H1 (cell line): ENCODE results near the gene ERGIC3. TPM values are rescaled to one million over a fixed set of nuclear protein-coding genes. Genes with fewer than 3 reads are reported as not detected.

Experiments
- CTCF ChIA-PET: fragments of 300-600 bp; sonication (Branson Sonifier 250); formaldehyde crosslinking; loops from one replicate; lab custom pipeline; 2021; ENCODE audit not compliant: partially characterized antibody; lab: Charles Lee
- POLR2A ChIA-PET: fragments of 300-600 bp; sonication (Branson Sonifier 250); formaldehyde crosslinking; loops from one replicate; lab custom pipeline; 2021; ENCODE audit warnings: inconsistent platforms; ENCODE audit not compliant: partially characterized antibody; lab: Charles Lee
- DNase-seq, 2 experiments: peaks; one replicate each; pipeline versions ENCODE4 v3.0.0 to v3.0.0-alpha.2; 2010 to 2022; ENCODE audit warnings: low spot score in 2 of 2, low read depth in 1 of 2, mixed read lengths in 1 of 2
- FAIRE-seq: peaks from 2 replicates; lab custom pipeline; 2011; peaks lifted over from hg19 to GRCh38; lab: Jason Lieb, UNC
- H2AFZ ChIP-seq: 2 replicates; pipeline ENCODE4 v1.8.1; 2012; ENCODE audit warnings: low read length, inconsistent platforms
- H2AK5ac ChIP-seq: 2 replicates; pipeline ENCODE4 v1.6.1; 2013; ENCODE audit warnings: low read depth, low read length
- H2BK120ac ChIP-seq: replicated peaks from 2 replicates; pipeline ENCODE3; 2013; ENCODE audit warnings: low read depth, low read length, inconsistent platforms
- H2BK12ac ChIP-seq: 2 replicates; pipeline ENCODE4 v1.6.1; 2013; ENCODE audit warnings: low read depth, low read length
- H2BK15ac ChIP-seq: 2 replicates; pipeline ENCODE4 v1.6.1; 2013; ENCODE audit warnings: low read length
- H2BK20ac ChIP-seq: 2 replicates; pipeline ENCODE4 v1.6.1; 2013; ENCODE audit warnings: low read length
- H2BK5ac ChIP-seq: 2 replicates; pipeline ENCODE4 v1.6.1; 2013; ENCODE audit warnings: low read depth, low read length
- H3K14ac ChIP-seq: 2 replicates; pipeline ENCODE4 v1.6.1; 2013; ENCODE audit warnings: inconsistent platforms; ENCODE audit not compliant: insufficient read length
- H3K18ac ChIP-seq: 2 replicates; pipeline ENCODE4 v1.6.1; 2013; ENCODE audit warnings: low read length; ENCODE audit errors: extremely low read depth
- H3K23ac ChIP-seq: 2 replicates; pipeline ENCODE4 v1.6.1; 2013; ENCODE audit warnings: inconsistent platforms; ENCODE audit not compliant: insufficient read length
- H3K23me2 ChIP-seq: 2 replicates; pipeline ENCODE4 v1.6.1; 2013; ENCODE audit warnings: low read depth, low read length
- H3K27ac ChIP-seq: 2 replicates; pipeline ENCODE4 v1.6.1; 2011; ENCODE audit warnings: low read depth, low read length, inconsistent platforms
- H3K27me3 ChIP-seq, 4 experiments: replicated peaks in 1 of 4; 1 replicate in 1 of 4; 2 replicates in 3 of 4; pipeline versions ENCODE4 v1.6.1 to v1.8.1; 2011 to 2013; ENCODE audit warnings: low read length in 3 of 4, mild to moderate bottlenecking in 3 of 4, inconsistent platforms in 2 of 4, mixed read lengths in 2 of 4, moderate library complexity in 1 of 4; ENCODE audit not compliant: control insufficient read depth in 3 of 4, insufficient read depth in 3 of 4; ENCODE audit errors: extremely low read depth in 1 of 4
- H3K36me3 ChIP-seq, 4 experiments: 2 replicates each; pipeline versions ENCODE4 v1.6.1 to v1.8.1; 2011 to 2013; ENCODE audit warnings: mild to moderate bottlenecking in 4 of 4, low read length in 3 of 4, moderate library complexity in 2 of 4, control low read depth in 1 of 4, inconsistent platforms in 1 of 4; ENCODE audit not compliant: insufficient read depth in 4 of 4, control insufficient read depth in 2 of 4
- H3K4ac ChIP-seq: replicated peaks from 2 replicates; pipeline ENCODE3; 2013; ENCODE audit warnings: low read length, low read depth, mixed read lengths, inconsistent platforms; ENCODE audit not compliant: insufficient read length
- H3K4me1 ChIP-seq, 4 experiments: replicated peaks in 1 of 4; 1 replicate in 1 of 4; 2 replicates in 3 of 4; pipeline versions ENCODE4 v1.6.1 to v1.8.1; 2011 to 2013; ENCODE audit warnings: low read length in 3 of 4, inconsistent platforms in 2 of 4, mixed read lengths in 1 of 4; ENCODE audit not compliant: insufficient read depth in 4 of 4, control insufficient read depth in 3 of 4
- H3K4me2 ChIP-seq, 2 experiments: 2 replicates each; pipeline versions ENCODE4 v1.6.1 to v1.8.1; 2011 to 2013; ENCODE audit warnings: low read depth in 2 of 2, low read length in 2 of 2, control low read depth in 1 of 2, inconsistent platforms in 1 of 2, mild to moderate bottlenecking in 1 of 2; ENCODE audit not compliant: insufficient read depth in 1 of 2
- H3K4me3 ChIP-seq, 4 experiments: fragments of 200-600, 300-600 bp in 1 of 4; sonication (generic), shearing (Covaris generic), sonication (Bioruptor Twin) in 1 of 4; 2 replicates each; pipeline versions ENCODE4 v1.5.1 to v1.8.1; 2011 to 2016; ENCODE audit warnings: low read length in 4 of 4, low read depth in 3 of 4, control low read depth in 2 of 4, inconsistent platforms in 2 of 4, mild to moderate bottlenecking in 2 of 4, mixed read lengths in 1 of 4, moderate library complexity in 1 of 4; ENCODE audit not compliant: insufficient read depth in 2 of 4; ENCODE audit errors: extremely low read depth in 1 of 4
- H3K56ac ChIP-seq: replicated peaks from 2 replicates; pipeline ENCODE3; 2013; ENCODE audit warnings: low read depth, mild to moderate bottlenecking, mixed read lengths, low read length, inconsistent platforms; ENCODE audit not compliant: insufficient read length
- H3K79me1 ChIP-seq: 2 replicates; pipeline ENCODE4 v1.6.1; 2013; ENCODE audit warnings: low read depth, low read length, control low read depth
- H3K79me2 ChIP-seq, 2 experiments: 2 replicates each; pipeline versions ENCODE4 v1.6.1 to v1.8.1; 2012 to 2013; ENCODE audit warnings: low read length in 2 of 2, mild to moderate bottlenecking in 2 of 2, inconsistent platforms in 1 of 2; ENCODE audit not compliant: insufficient read depth in 2 of 2, control insufficient read depth in 1 of 2
- H3K9ac ChIP-seq, 4 experiments: replicated peaks in 1 of 4; 1 replicate in 1 of 4; 2 replicates in 3 of 4; pipeline versions ENCODE4 v1.6.1 to v1.8.1; 2011 to 2013; ENCODE audit warnings: low read depth in 3 of 4, low read length in 3 of 4, control low read depth in 2 of 4, mild to moderate bottlenecking in 2 of 4, moderate library complexity in 2 of 4, inconsistent platforms in 1 of 4; ENCODE audit errors: extremely low read depth in 1 of 4
- H3K9me3 ChIP-seq, 2 experiments: 2 replicates each; pipeline versions ENCODE4 v1.6.1 to v1.8.1; 2012 to 2013; ENCODE audit warnings: mild to moderate bottlenecking in 2 of 2, moderate library complexity in 2 of 2, control low read depth in 1 of 2, inconsistent platforms in 1 of 2, low read depth in 1 of 2, low read length in 1 of 2, mixed read lengths in 1 of 2; ENCODE audit not compliant: insufficient read depth in 2 of 2
- H4K20me1 ChIP-seq, 2 experiments: replicated peaks in 1 of 2; 2 replicates each; pipeline versions ENCODE3 to v1.8.1; 2011 to 2013; ENCODE audit warnings: inconsistent platforms in 2 of 2, low read length in 2 of 2, mild to moderate bottlenecking in 1 of 2; ENCODE audit not compliant: insufficient read depth in 2 of 2, control insufficient read depth in 1 of 2
- H4K5ac ChIP-seq: 2 replicates; pipeline ENCODE4 v1.6.1; 2013; ENCODE audit warnings: low read length, low read depth, mixed read lengths, inconsistent platforms; ENCODE audit not compliant: insufficient read length
- H4K8ac ChIP-seq: 2 replicates; pipeline ENCODE4 v1.8.0; 2013; ENCODE audit warnings: mild to moderate bottlenecking, moderate library complexity, low read length, inconsistent platforms; ENCODE audit not compliant: insufficient read depth; ENCODE audit errors: extremely low read depth
- H4K91ac ChIP-seq: replicated peaks from 2 replicates; pipeline ENCODE3; 2013; ENCODE audit warnings: low read length, mixed read lengths, inconsistent platforms; ENCODE audit not compliant: insufficient read length
- GABPA ChIP-seq: IDR thresholded peaks from 2 replicates; pipeline ENCODE4 v1.6.1; 2011; ENCODE audit warnings: mild to moderate bottlenecking, low read length, moderate library complexity, borderline replicate concordance; ENCODE audit not compliant: insufficient read depth
- GTF2F1 ChIP-seq: IDR thresholded peaks from 2 replicates; pipeline ENCODE4 v1.6.1; 2012; ENCODE audit warnings: low read depth, low read length, improper control_type of control experiment, borderline replicate concordance
- POLR2A ChIP-seq, 2 experiments: IDR thresholded peaks; 1 replicate in 1 of 2; 2 replicates in 1 of 2; pipeline ENCODE4 v1.6.1; 2011; ENCODE audit warnings: low read depth in 2 of 2, low read length in 2 of 2, mild to moderate bottlenecking in 2 of 2; ENCODE audit errors: control extremely low read depth in 1 of 2
- RAD21 ChIP-seq, 2 experiments: IDR thresholded peaks in 1 of 2; conservative IDR thresholded peaks in 1 of 2; 2 replicates each; pipeline ENCODE4 v1.6.1; 2011; ENCODE audit warnings: low read depth in 2 of 2, low read length in 2 of 2, improper control_type of control experiment in 1 of 2, inconsistent platforms in 1 of 2, mild to moderate bottlenecking in 1 of 2, moderate library complexity in 1 of 2
- SIX5 ChIP-seq: IDR thresholded peaks from 2 replicates; pipeline ENCODE4 v1.6.1; 2011; ENCODE audit warnings: mild to moderate bottlenecking, low read depth, low read length
- WGBS, 2 experiments: shearing (Covaris generic) in 1 of 2; methylation state at CpG; one replicate each; pipeline versions ENCODE4 v1.1.6 to v1.1.7; 2013 to 2015; ENCODE audit warnings: low lambda C conversion rate in 2 of 2, mixed read lengths in 2 of 2, inconsistent platforms in 1 of 2, low coverage in 1 of 2, missing lambda C conversion rate in 1 of 2; ENCODE audit not compliant: insufficient replicate concordance in 2 of 2, insufficient coverage in 1 of 2, insufficient read length in 1 of 2; ENCODE audit errors: extremely low coverage in 1 of 2, missing lambda C conversion rate in 1 of 2; 5-methylcytosine and 5-hydroxymethylcytosine counted together
- polyA plus RNA-seq, 7 experiments: library from polyadenylated mRNA; depleted of rRNA in 3 of 7; stranded (reverse) in 5 of 7; unstranded in 2 of 7; fragments of >200 nt in 5 of 7; fragments of 200-250 nt in 2 of 7; gene quantifications; 1 replicate in 5 of 7; 2 replicates in 1 of 7; 4 replicates in 1 of 7; pipeline versions ENCODE4 v1.2.1 to v1.2.3, GENCODE V29; 2011 to 2013; ENCODE audit warnings: missing spikeins in 2 of 7, mixed read lengths in 2 of 7
- total RNA-seq: library from RNA; stranded (reverse); fragmentation: NEBNext Ultra II Directional; extraction: Animal tissue kit (Norgen Biotek cat#: 25700); gene quantifications from 2 replicates; pipeline ENCODE4 v1.2.1, GENCODE V29; 2021

ERGIC3 gene
- total and polyA plus RNA-seq, 2 of the 8 experiments (the other 6 are each of a cell fraction or from before 2014, with no cell fraction given) = 178 to 341 TPM

- Histone ChIP-seq H3K18ac (no peak overlapping the region), H3K27ac (no peak overlapping the region), H4K5ac (no peak overlapping the region), H3K23ac (no peak overlapping the region), H4K8ac (no peak overlapping the region), H2BK15ac (no peak overlapping the region), H3K4me3 (no peak overlapping the region), H2BK20ac (no peak overlapping the region), H3K36me3 (no peaks in the 10 kb centered on the region), H3K4me2 (no peak overlapping the region; a peak in 1 of 4 replicates), H3K9ac (no peak overlapping the region), H2BK5ac (no peak overlapping the region), H3K4ac (no peak overlapping the region), H3K14ac (no peak overlapping the region), H3K23me2 (peaks cover 11% of the 10 kb centered on the region; the same call in 1 of the 2 replicates), H3K79me2 (no peaks in the 10 kb centered on the region), H4K91ac (no peak overlapping the region), H3K4me1 (peaks cover 0 to 14% (median 7%) of the 10 kb centered on the region in 4 experiments; a peak in 4 of 7 replicates), H4K20me1 (no peaks in the 10 kb centered on the region), H2BK12ac (no peak overlapping the region), H3K27me3 (peaks cover 6 to 46% (median 34%) of the 10 kb centered on the region in 4 experiments), H3K79me1 (no peaks in the 10 kb centered on the region), H3K9me3 (no peaks in the 10 kb centered on the region), H2BK120ac (no peak overlapping the region), H3K56ac (no peak overlapping the region), H2AK5ac (no peak overlapping the region), H2AFZ (no peak overlapping the region)
- FAIRE-seq = no peak
- no peak for DNase-seq
- POLR2A ChIA-PET = interaction anchor here (0.6 to 2.9 kb wide), 11 partner anchors 8 to 350 kb away, joined by 3 to 14 read pairs (median 5); partner anchors contain the start of gene SPAG4
- 90% methylated on average over 15 of the region's 15 CpGs; no CpG with 5 or more reads in 1 of the 2 experiments for WGBS, 2 experiments
- CTCF ChIA-PET = interaction anchor here (0.5 to 8.3 kb wide), 16 partner anchors 8 to 1490 kb away, joined by 3 to 121 read pairs (median 6); partner anchors contain the start of genes ERGIC3 and SPAG4
- no peak for TF ChIP-seq SIX5
- no peak for TF ChIP-seq GABPA
- no peak for TF ChIP-seq POLR2A (IDR thresholded peaks at IDR 0.05; ENCODE audit: control extremely low read depth in 1 of 2, low read depth in 2 of 2, low read length in 2 of 2)
- no peak for TF ChIP-seq RAD21 (IDR thresholded peaks at IDR 0.05 in 1 of 2, conservative IDR thresholded peaks at IDR 0.05 in 1 of 2; ENCODE audit: low read depth in 2 of 2, low read length in 2 of 2)
- no peak for TF ChIP-seq GTF2F1
These were observed 61.1 kb downstream of the ERGIC3 start for GRCh38 chr20:35602851-35603495.
